HCT116 (cell line): ENCODE results near the gene IFT25. TPM values are rescaled to one million over a fixed set of nuclear protein-coding genes. Genes with fewer than 3 reads are reported as not detected.
A peak's percentile ranks its signal among the peaks of the same experiment; 100 is the strongest.

Experiments
- ATAC-seq: fragments of 200-7000 bp; cut with Tn5 transposase; 2 replicates; pipeline ENCODE4 v1.9.1; 2020; ENCODE audit warnings: mild to moderate bottlenecking, moderate library complexity
- BruUV-seq: library from RNA; stranded (reverse); fragments of 400-500 nt; replicated peaks from 2 replicates; lab custom pipeline; 2021; lab: Mats Ljungman, UMichigan
- CTCF ChIA-PET: fragments of 300-600 bp; sonication (Branson Sonifier 250); formaldehyde crosslinking; loops from one replicate; lab custom pipeline; 2021; ENCODE audit warnings: antibody characterized with exemption; lab: Charles Lee
- POLR2A ChIA-PET: fragments of 300-600, 350-600 bp; sonication (Branson Sonifier 250); formaldehyde crosslinking; loops from one replicate; lab custom pipeline; 2021; ENCODE audit warnings: antibody characterized with exemption; lab: Charles Lee
- RAD21 ChIA-PET, 2 experiments: fragments of 300-600 bp; sonication (Branson Sonifier 250); formaldehyde crosslinking; loops; one replicate each; lab custom pipeline; 2023; ENCODE audit warnings: low total read pairs in 2 of 2; ENCODE audit not compliant: uncharacterized antibody in 2 of 2, unreplicated experiment in 2 of 2, low non-redundant PET in 1 of 2; lab: Charles Lee
- DNase-seq: peaks from one replicate; pipeline ENCODE4 v3.0.0-alpha.2; 2010; ENCODE audit warnings: low read depth, low spot score
- H2AFZ ChIP-seq: fragments of 200-600 bp; shearing (Covaris generic), sonication (generic); 2 replicates; pipeline ENCODE4 v1.6.1; 2017; ENCODE audit warnings: low read depth, mixed run types, mixed read lengths, antibody characterized with exemption, low read length; ENCODE audit not compliant: poor library complexity, severe bottlenecking
- H3K27ac ChIP-seq: 2 replicates; pipeline ENCODE4 v1.5.1; 2012; ENCODE audit warnings: low read depth, low read length
- H3K27me3 ChIP-seq: fragments of 200-600 bp; sonication (generic); 2 replicates; pipeline ENCODE4 v1.6.1; 2016; ENCODE audit warnings: mixed run types, low read length, mixed read lengths; ENCODE audit not compliant: insufficient read depth
- H3K36me3 ChIP-seq, 2 experiments: fragments of 200-500 bp in 1 of 2; fragments of 200-600 bp in 1 of 2; sonication (Bioruptor generic) in 1 of 2; sonication (generic) in 1 of 2; 2 replicates each; pipeline versions ENCODE4 v1.5.1 to v1.6.1; 2014 to 2016; ENCODE audit warnings: low read length in 2 of 2, inconsistent platforms in 1 of 2, mixed read lengths in 1 of 2, mixed run types in 1 of 2; ENCODE audit not compliant: insufficient read depth in 2 of 2, control insufficient read depth in 1 of 2
- H3K4me1 ChIP-seq, 2 experiments: fragments of 200-600 bp in 1 of 2; sonication (generic) in 1 of 2; 2 replicates each; pipeline versions ENCODE4 v1.5.1 to v1.6.1; 2012 to 2017; ENCODE audit warnings: low read length in 2 of 2, inconsistent platforms in 1 of 2, mild to moderate bottlenecking in 1 of 2, mixed read lengths in 1 of 2, mixed run types in 1 of 2, moderate library complexity in 1 of 2; ENCODE audit not compliant: insufficient read depth in 2 of 2, control insufficient read depth in 1 of 2
- H3K4me2 ChIP-seq: fragments of 200-600 bp; sonication (generic); 2 replicates; pipeline ENCODE4 v1.6.1; 2017; ENCODE audit warnings: mixed run types, low read length, mixed read lengths
- H3K4me3 ChIP-seq, 2 experiments: fragments of 200-600 bp in 1 of 2; sonication (generic) in 1 of 2; replicated peaks in 1 of 2; 2 replicates each; pipeline ENCODE4 v1.5.1; 2011 to 2016; ENCODE audit warnings: low read length in 2 of 2, control low read depth in 1 of 2, low read depth in 1 of 2, mild to moderate bottlenecking in 1 of 2, mixed read lengths in 1 of 2, mixed run types in 1 of 2
- H3K79me2 ChIP-seq: fragments of 200-600 bp; sonication (generic); 2 replicates; pipeline ENCODE4 v1.6.1; 2017; ENCODE audit warnings: mild to moderate bottlenecking, mixed run types, low read length, moderate library complexity, mixed read lengths; ENCODE audit not compliant: insufficient read depth
- H3K9ac ChIP-seq: fragments of 200-600 bp; sonication (generic); 2 replicates; pipeline ENCODE4 v1.6.1; 2016; ENCODE audit warnings: low read length, mixed read lengths
- H3K9me2 ChIP-seq: fragments of 200-600 bp; sonication (generic), shearing (Covaris generic); 2 replicates; pipeline ENCODE4 v1.6.1; 2017; ENCODE audit warnings: mixed run types, mild to moderate bottlenecking, moderate library complexity; ENCODE audit not compliant: insufficient read depth
- H3K9me3 ChIP-seq, 2 experiments: fragments of 200-500 bp in 1 of 2; fragments of 200-600 bp in 1 of 2; sonication (Bioruptor generic) in 1 of 2; sonication (generic) in 1 of 2; 2 replicates each; pipeline ENCODE4 v1.6.1; 2014 to 2017; ENCODE audit warnings: low read length in 2 of 2, mixed read lengths in 2 of 2, inconsistent platforms in 1 of 2, low read depth in 1 of 2, mild to moderate bottlenecking in 1 of 2, mixed run types in 1 of 2, moderate library complexity in 1 of 2; ENCODE audit not compliant: control insufficient read depth in 1 of 2, insufficient read depth in 1 of 2
- H4K20me1 ChIP-seq: fragments of 200-600 bp; sonication (generic), shearing (Covaris generic); 2 replicates; pipeline ENCODE4 v1.6.1; 2017; ENCODE audit warnings: mixed run types, mild to moderate bottlenecking, moderate library complexity; ENCODE audit not compliant: insufficient read depth
- ATF3 ChIP-seq: IDR thresholded peaks from 2 replicates; pipeline ENCODE4 v1.6.1; 2012
- CBX3 ChIP-seq: IDR thresholded peaks from 2 replicates; pipeline ENCODE4 v1.6.1; 2012; ENCODE audit warnings: low read depth
- CEBPB ChIP-seq: IDR thresholded peaks from 2 replicates; pipeline ENCODE4 v1.6.1; 2012; ENCODE audit warnings: low read depth
- ELF1 ChIP-seq: IDR thresholded peaks from 2 replicates; pipeline ENCODE4 v1.6.1; 2012; ENCODE audit warnings: low read depth, borderline replicate concordance
- EZH2 ChIP-seq: fragments of 200-600 bp; sonication (generic); IDR thresholded peaks from 2 replicates; pipeline ENCODE4 v1.6.1; 2017; ENCODE audit warnings: antibody characterized with exemption, mixed run types
- EZH2phosphoT487 ChIP-seq: fragments of 200-600 bp; IDR thresholded peaks from 2 replicates; pipeline ENCODE4 v1.6.1; 2018; ENCODE audit warnings: antibody characterized with exemption, borderline replicate concordance
- FOSL1 ChIP-seq: IDR thresholded peaks from 2 replicates; pipeline ENCODE4 v1.6.1; 2012; ENCODE audit warnings: low read depth
- JUND ChIP-seq: IDR thresholded peaks from 2 replicates; pipeline ENCODE4 v1.6.1; 2012
- POLR2A ChIP-seq: IDR thresholded peaks from 2 replicates; pipeline ENCODE4 v1.7.0; 2011; ENCODE audit warnings: borderline replicate concordance; ENCODE audit not compliant: insufficient read depth, insufficient read length; ENCODE audit errors: extremely low read depth
- POLR2AphosphoS5 ChIP-seq: IDR thresholded peaks from 2 replicates; pipeline ENCODE4 v1.6.1; 2011; ENCODE audit warnings: mild to moderate bottlenecking, low read depth, low read length, moderate library complexity
- RAD21 ChIP-seq: IDR thresholded peaks from 2 replicates; pipeline ENCODE4 v1.6.1; 2012; ENCODE audit warnings: low read depth, mild to moderate bottlenecking
- REST ChIP-seq: IDR thresholded peaks from 2 replicates; pipeline ENCODE4 v1.6.1; 2012; ENCODE audit warnings: low read depth
- SP1 ChIP-seq: IDR thresholded peaks from 2 replicates; pipeline ENCODE4 v1.6.1; 2012; ENCODE audit warnings: low read depth
- SRF ChIP-seq: IDR thresholded peaks from 2 replicates; pipeline ENCODE4 v1.6.1; 2012; ENCODE audit warnings: low read depth
- TCF7L2 ChIP-seq: IDR thresholded peaks from 2 replicates; pipeline ENCODE4 v1.7.0; 2011; ENCODE audit warnings: borderline replicate concordance, inconsistent platforms; ENCODE audit not compliant: insufficient read depth, insufficient read length; ENCODE audit errors: extremely low read depth
- YY1 ChIP-seq: IDR thresholded peaks from 2 replicates; pipeline ENCODE4 v1.6.1; 2011; ENCODE audit warnings: low read length, low read depth, moderate library complexity, mild to moderate bottlenecking; ENCODE audit not compliant: insufficient replicate concordance; ENCODE audit errors: extremely low read depth
- ZFX ChIP-seq: fragments of 450-650 bp; IDR thresholded peaks from 2 replicates; pipeline ENCODE4 v1.6.1; 2017
- ZNF274 ChIP-seq: fragments of 200-500 bp; sonication (Bioruptor generic); IDR thresholded peaks from 2 replicates; pipeline ENCODE4 v1.6.1; 2014; ENCODE audit warnings: mild to moderate bottlenecking, low read depth, low read length, inconsistent platforms
- intact Hi-C: fragments of 100-400 bp; cut with micrococcal nuclease; formaldehyde crosslinking; loops from 2 replicates; pipeline ENCODE4 v1.10.0; 2022
- total RNA-seq: library from RNA; stranded (reverse); gene quantifications from one replicate; pipeline ENCODE4 v1.2.1, GENCODE V29; 2021; ENCODE audit not compliant: unreplicated experiment
- TF ChIP-seq, protein P1 (sequence below), 3 experiments: fragments of 200-600 bp in 1 of 3; sonication (generic) in 1 of 3; IDR thresholded peaks in 2 of 3; conservative IDR thresholded peaks in 1 of 3; 2 replicates each; pipeline ENCODE4 v1.5.1; 2012 to 2017; ENCODE audit warnings: low read depth in 2 of 3, low read length in 2 of 3, antibody characterized with exemption in 1 of 3, borderline replicate concordance in 1 of 3, control low read depth in 1 of 3, mild to moderate bottlenecking in 1 of 3, mixed read lengths in 1 of 3, mixed run types in 1 of 3, moderate library complexity in 1 of 3; ENCODE audit not compliant: insufficient read depth in 1 of 3
- TF ChIP-seq, protein P2 (sequence below): IDR thresholded peaks from 2 replicates; pipeline ENCODE4 v1.6.1; 2011; ENCODE audit warnings: mild to moderate bottlenecking, low read length, moderate library complexity; ENCODE audit not compliant: insufficient replicate concordance; ENCODE audit errors: extremely low read depth

IFT25 gene
- total RNA-seq, 1 experiment from 2014 or later: 45.1 TPM

DNA sequence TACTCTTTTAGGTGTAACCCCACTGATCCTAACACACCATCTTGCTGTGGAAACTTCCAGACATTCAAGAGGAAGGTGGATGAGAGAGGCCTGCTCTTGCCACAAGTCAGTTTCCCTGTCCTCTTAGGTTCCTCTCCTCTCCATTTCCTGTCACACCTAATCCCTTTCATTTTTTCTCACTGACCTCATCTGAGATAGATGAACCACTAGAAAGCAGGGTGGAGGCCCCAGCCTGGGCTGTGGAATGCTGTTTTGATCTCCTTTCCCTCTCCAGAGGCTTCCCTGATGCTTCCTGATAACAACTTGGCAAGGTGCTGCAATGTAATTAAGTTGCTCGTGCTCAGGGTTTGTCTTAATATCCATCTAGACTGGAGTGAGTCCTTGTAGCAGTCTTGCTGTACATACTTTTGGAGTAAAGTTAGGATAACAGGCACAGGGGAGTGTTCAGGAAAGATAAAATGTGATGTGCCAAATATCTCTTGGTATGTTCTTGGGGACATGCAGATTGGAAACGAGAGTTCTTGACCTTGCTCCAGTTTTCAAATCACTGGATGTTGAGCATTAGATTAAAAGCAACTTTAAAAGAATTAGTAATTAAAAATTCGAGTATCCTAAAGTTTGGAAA is 11.8 kb upstream of the IFT25 start:
- intact Hi-C loops: loop anchor here (5.0 to 10.0 kb wide), 2 partner anchors 95 to 473 kb away; partner anchors contain the start of genes TCEANC2 and TMEM59
- peak overlapping the region; percentile 75 for H3K27ac ChIP-seq
- H3K9me3 ChIP-seq: no peaks in the 10 kb centered on the region
- no TSS peak for BruUV-seq
- H3K9ac ChIP-seq: peak overlapping the region; percentile 45
- peak; percentile 95 for ATAC-seq
- DNase-seq: peak; percentile 67
- peaks cover 26 to 37% of the 10 kb centered on the region in 2 experiments for H3K4me1 ChIP-seq
- H3K4me2 ChIP-seq: peak overlapping the region; percentile 79
- H3K9me2 ChIP-seq: no peaks in the 10 kb centered on the region
- peak overlapping the region in 1 of 2 experiments; percentile 39; a peak in 2 of 4 replicates for H3K4me3 ChIP-seq
- no peak overlapping the region for H2AFZ ChIP-seq
- POLR2A ChIA-PET: no interaction called here
- H3K27me3 ChIP-seq: no peaks in the 10 kb centered on the region
- peaks cover 55% of the 10 kb centered on the region for H3K79me2 ChIP-seq
- no peaks in the 10 kb centered on the region for H4K20me1 ChIP-seq
- RAD21 ChIA-PET: no interaction called here
- peaks cover 36 to 49% of the 10 kb centered on the region in 2 experiments for H3K36me3 ChIP-seq
- CTCF ChIA-PET: interaction anchor here (1.5 to 3.6 kb wide), 4 partner anchors 78 to 96 kb away, joined by 5 to 63 read pairs (median 26); no protein-coding TSS in a partner anchor
- TF ChIP-seq FOSL1 (peak; percentile 69), RAD21 (no peak), ZNF274 (no peak), ZFX (no peak), REST (no peak), POLR2A (no peak), SP1 (peak; percentile 82), EZH2 (no peak), CBX3 (peak; percentile 79; the same call in 1 of the 2 replicates), ATF3 (peak; percentile 49; the same call in 1 of the 2 replicates), JUND (peak; percentile 85), POLR2AphosphoS5 (no peak), ELF1 (no peak), CEBPB (peak; percentile 42; the same call in 1 of the 2 replicates), YY1 (no peak), EZH2phosphoT487 (no peak), SRF (no peak), TCF7L2 (peak; percentile 81)
- TF ChIP-seq, protein P1, sequence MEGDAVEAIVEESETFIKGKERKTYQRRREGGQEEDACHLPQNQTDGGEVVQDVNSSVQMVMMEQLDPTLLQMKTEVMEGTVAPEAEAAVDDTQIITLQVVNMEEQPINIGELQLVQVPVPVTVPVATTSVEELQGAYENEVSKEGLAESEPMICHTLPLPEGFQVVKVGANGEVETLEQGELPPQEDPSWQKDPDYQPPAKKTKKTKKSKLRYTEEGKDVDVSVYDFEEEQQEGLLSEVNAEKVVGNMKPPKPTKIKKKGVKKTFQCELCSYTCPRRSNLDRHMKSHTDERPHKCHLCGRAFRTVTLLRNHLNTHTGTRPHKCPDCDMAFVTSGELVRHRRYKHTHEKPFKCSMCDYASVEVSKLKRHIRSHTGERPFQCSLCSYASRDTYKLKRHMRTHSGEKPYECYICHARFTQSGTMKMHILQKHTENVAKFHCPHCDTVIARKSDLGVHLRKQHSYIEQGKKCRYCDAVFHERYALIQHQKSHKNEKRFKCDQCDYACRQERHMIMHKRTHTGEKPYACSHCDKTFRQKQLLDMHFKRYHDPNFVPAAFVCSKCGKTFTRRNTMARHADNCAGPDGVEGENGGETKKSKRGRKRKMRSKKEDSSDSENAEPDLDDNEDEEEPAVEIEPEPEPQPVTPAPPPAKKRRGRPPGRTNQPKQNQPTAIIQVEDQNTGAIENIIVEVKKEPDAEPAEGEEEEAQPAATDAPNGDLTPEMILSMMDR (IDR thresholded peaks at IDR 0.05 in 2 of 3, conservative IDR thresholded peaks at IDR 0.05 in 1 of 3; ENCODE audit: borderline replicate concordance in 1 of 3, insufficient read depth in 1 of 3, low read depth in 2 of 3, low read length in 2 of 3): no peak
- TF ChIP-seq, protein P2, sequence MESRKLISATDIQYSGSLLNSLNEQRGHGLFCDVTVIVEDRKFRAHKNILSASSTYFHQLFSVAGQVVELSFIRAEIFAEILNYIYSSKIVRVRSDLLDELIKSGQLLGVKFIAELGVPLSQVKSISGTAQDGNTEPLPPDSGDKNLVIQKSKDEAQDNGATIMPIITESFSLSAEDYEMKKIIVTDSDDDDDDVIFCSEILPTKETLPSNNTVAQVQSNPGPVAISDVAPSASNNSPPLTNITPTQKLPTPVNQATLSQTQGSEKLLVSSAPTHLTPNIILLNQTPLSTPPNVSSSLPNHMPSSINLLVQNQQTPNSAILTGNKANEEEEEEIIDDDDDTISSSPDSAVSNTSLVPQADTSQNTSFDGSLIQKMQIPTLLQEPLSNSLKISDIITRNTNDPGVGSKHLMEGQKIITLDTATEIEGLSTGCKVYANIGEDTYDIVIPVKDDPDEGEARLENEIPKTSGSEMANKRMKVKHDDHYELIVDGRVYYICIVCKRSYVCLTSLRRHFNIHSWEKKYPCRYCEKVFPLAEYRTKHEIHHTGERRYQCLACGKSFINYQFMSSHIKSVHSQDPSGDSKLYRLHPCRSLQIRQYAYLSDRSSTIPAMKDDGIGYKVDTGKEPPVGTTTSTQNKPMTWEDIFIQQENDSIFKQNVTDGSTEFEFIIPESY: no peak
